SK-MEL-5 (cell line): ENCODE data around the gene RNASEH2B. TPM values are rescaled to one million over a fixed set of nuclear protein-coding genes. Genes with fewer than 3 reads are reported as not detected.
A peak's percentile ranks its signal among the peaks of the same experiment; 100 is the strongest.

ENCODE experiments used
- DNase-seq: peaks from one replicate; pipeline ENCODE4 v3.0.0-alpha.2; 2016; ENCODE audit warnings: low read depth, low spot score
- in situ Hi-C: cut with HindIII; loops from 2 replicates; pipeline ENCODE4 v1.10.0; 2016; ENCODE audit warnings: low sequenced_read_pairs, high pct_unique_total_duplicates, low pct_unique_long_range_greater_than_20kb
- total RNA-seq: library from RNA; depleted of rRNA; stranded (reverse); fragments of >200 nt; shearing (Covaris generic); gene quantifications from 2 replicates; pipeline ENCODE4 v1.2.3, GENCODE V29; 2014

Gene RNASEH2B
- total RNA-seq, 1 experiment from 2014 or later: 87.0 TPM

DNA sequence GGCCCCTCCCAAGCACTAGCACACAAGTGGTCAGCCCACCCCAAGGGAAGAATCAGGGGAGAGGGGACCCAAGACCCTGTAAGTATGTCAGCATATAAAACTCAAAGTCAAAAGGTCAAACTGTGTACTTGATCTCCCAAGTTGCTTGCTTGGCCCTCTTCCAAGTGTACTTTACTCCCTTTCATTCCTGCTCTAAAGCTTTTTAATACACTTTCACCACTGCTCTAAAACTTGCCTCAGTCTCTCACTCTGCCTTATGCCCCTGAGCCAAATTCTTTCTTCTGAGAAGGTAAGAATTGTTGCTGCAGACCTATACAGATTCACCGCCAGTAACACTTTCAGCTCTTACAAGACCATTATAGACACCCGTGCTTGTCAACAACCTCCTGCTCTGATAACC is 15.1 kb upstream of the RNASEH2B start:
- no peak for DNase-seq
- in situ Hi-C loops: no loop called here

DNA sequence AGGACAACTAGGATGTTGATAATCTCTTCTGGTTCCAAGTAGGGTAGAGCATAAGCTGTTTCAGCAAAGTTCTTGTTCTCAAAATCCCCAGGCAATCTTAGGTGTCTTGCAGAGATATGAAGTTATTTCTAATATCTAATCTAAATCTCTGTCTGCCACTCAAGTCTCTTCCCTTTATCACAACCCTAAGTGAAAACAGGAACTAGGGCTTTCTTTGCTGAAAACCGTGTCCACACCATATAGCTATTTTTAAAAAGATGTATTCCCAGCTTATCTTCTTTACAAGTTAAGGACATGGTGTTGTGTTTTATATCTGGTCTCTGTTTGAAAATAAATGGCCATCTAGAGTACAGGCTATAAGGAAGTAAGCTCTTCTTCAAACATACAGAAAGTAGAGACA is 11.3 kb upstream of the RNASEH2B start:
- no peak for DNase-seq
- in situ Hi-C loops: no loop called here

DNA sequence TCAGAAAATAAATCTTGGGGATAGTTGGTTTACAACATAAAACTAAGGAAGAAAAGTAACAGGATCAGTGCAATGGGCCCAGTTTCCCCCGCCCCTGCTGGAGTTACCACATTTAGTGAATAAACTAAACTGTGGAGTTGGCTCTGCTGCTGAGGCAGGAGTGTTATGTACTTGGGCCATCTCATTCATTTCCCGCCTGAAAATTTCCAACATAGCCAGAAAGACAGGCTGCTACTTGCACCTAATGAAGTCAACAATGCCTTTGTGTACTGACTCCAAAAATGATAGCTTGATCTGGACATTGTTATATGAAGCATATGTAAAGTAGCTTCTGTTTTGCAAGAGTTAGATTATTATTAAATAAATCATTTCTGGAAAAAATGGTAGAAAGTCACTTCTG is 7.9 kb upstream of the RNASEH2B start:
- DNase-seq: no peak
- in situ Hi-C loops: no loop called here

DNA sequence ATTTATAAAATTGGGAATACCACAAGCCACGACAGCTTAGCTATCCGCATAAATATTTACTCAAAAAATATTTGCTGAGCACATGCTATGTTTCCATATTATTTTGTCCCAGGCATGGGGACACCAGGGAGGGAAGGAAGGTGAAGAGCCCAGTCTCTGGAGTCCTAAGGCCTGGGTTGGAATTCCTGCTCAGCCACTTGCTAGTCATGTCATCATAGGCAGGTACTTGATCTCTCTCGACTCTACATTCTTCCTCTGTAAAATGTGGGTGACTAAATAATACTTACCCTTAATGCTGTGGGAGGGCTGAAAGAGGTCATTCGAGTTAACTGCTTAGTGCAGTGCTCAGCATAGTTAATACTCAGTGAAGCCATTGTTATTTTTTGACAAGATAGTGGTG is 4.3 kb upstream of the RNASEH2B start:
- in situ Hi-C loops: no loop called here
- DNase-seq: no peak

DNA sequence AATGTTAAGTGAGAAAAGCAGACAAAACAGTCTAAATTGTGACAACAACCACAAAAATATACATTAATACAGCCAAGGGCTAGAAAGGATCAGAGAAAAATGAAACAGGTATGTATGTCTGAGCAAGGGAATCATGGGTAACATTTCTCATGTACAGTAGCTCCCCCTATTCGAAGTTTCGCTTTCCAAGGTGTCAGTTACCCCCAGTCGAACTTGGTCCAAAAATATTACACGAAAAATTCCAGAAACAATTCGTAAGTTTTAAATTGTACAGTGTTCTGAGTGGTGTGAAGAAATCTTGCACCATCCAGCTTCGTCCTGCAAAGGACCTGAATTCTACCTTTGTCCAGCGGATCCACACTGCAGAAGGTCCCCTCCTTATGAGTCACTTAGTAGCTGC is 1.8 kb upstream of the RNASEH2B start:
- DNase-seq: no peak
- in situ Hi-C loops: no loop called here

DNA sequence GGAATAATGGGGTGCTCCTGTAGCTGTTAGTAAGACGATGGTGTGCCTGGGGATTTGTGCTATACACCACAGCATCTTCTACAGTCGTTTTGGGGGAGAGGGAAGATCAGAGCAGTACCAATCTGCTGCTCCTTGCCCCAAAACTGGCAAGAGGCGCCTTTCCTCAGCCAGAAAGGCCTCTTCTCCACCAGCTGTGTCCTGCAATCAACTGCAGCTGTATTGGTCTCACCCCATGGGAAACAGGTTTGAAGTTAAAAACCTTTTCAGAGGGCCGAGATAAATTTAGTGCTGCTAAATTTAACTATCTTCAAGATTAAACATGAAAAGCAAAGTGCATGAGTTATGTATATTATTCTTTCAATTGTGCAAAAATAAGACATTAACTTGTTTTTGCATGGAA is 1.2 kb upstream of the RNASEH2B start:
- in situ Hi-C loops: no loop called here
- DNase-seq: no peak

DNA sequence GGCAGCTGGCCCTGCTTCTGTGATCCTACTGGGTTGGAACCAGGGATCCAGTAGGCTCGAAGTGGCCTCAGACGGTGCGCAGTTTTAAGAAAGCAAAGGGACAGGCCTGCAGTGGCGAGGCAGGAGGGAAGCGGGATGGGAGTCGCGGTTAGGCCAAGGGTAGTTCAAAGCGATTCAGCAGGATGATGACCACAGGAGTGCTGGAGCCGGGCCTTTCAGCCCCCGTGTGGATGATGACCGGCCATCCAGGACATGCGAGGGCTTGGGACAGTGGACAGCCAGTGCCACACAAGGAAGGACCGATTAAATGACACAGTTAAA is 854 bp downstream of the RNASEH2B start:
- in situ Hi-C loops: no loop called here
- DNase-seq: peak; percentile 44

DNA sequence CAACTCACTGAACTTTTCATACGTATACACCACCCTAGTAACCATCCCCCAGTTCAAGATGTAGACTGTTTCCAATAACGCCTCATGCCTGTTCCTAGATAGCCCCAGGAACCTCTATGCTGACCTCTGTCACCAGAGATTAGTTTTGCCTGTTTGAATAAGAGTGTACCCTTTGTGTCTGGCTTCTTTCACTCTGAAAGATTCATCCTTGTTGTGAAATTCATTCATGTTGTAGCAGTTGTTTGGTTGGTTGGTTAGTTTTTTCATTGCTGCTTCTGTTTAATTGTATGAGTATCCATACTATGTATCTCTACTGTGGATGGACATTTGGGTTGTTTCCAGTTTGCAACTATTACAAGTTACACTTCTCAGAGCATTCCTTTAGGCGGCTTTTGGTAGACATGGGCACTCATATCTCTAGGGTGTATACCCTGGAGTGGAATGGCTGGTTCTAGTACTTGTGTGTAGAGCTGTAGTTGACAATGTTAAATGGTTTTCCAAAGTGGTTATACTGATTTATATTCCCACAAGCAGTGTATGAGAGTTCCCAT is 1.6 kb downstream of the RNASEH2B start:
- in situ Hi-C loops: no loop called here
- DNase-seq: peak; percentile 23

DNA sequence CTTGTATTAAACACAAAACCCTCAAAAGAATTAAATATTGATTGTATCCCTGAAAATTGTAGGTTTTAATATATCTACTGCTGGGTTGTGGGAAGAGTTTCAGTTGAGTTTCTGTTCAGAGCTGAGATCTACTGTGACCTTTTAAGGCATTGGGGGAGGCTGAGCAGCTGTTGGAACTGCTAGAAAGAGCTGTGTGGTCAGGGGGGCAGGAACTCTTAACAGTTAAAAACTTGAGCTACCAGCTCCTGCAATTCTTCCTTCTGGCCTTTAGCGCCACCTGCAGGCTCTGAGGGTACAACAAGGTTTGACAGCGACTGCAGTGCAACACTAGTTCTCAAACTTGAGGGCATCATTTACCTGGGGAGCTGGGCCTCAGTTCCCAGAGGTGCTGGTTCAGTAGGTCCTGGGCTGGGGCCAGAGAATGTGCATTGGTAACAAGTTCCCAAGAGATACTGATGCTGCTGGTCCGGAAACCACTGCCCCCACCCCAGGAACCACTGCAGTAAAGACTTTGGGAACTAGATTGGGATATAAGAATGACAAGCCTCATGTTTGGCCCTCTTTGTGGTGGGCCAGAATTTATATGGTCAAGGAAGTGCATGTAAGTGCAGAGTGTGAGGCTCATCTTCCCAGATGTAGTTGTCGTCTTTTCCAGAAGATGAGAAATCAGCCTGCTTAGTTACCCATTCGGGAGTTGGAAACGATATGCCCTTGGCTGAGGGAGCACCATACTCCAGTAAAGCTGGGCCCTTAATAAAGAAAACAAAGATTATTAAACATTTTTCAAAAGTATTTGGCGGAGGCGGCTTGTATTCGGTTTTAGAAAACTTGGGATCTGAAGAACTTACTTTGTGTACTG is 2.6 kb downstream of the RNASEH2B start:
- in situ Hi-C loops: no loop called here
- DNase-seq: peak; percentile 94

DNA sequence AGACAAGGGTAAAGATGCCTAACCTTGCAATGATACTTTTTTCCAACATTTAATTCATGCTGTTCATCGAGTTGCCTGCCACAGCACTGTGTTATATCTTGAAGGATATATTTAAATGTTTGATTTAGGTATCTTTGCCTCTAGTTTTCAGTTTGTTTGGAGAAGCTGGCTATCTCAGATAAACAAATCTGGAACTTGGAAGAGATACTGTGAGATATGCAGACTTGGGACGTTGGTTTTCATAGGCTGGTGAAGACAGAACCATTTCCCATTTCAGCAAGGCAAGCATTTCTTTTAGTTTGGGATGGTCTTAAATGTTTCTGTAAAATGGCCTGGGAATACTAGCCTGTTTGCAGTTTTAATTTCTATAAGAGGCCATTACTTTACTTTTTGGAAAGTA is 3.3 kb downstream of the RNASEH2B start:
- no peak for DNase-seq
- in situ Hi-C loops: no loop called here

DNA sequence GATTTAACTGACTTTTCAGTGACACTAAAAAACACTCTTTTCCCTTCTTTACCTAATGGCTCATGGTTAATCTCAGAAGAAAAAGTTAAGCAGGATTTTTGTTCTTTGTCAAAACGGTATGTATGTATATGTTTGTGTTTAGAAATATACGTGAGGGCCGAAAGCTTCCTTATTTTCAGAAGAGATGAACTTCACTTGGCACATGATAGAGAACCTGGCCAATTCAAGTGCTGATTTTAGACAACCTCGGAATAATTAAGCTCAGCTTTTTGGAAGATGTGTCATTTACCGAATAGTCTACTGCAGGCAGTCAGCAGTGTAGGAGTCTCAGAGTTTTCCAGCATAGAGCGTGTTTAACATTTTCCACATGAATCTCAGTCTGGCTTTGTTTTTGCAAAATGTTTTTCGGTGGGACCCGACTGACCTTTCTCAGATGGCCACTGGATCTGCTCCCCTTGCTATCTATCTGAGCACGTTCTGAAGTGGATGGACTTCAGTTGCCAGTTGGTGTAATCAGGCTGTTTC is 4.6 kb downstream of the RNASEH2B start:
- DNase-seq: no peak
- in situ Hi-C loops: no loop called here

DNA sequence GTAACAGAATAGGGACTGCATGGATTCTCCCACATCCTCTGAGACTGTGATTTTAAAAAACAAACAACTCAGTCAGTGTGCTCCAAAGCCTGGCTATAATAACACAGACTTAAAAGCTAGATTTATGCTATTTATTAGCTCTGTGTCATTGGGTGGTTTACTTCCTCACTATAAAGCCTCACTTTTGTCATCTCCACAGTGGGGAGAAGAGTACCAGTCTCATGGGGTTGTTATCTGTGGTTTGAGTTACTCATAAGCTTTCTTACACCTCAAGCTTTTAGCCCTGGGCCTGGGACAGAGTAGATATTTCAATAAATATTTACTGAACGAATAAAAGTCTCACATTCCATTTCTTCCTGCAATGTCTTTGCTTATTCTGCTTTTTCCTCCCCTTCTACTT is 5.3 kb downstream of the RNASEH2B start:
- DNase-seq: no peak
- in situ Hi-C loops: no loop called here

DNA sequence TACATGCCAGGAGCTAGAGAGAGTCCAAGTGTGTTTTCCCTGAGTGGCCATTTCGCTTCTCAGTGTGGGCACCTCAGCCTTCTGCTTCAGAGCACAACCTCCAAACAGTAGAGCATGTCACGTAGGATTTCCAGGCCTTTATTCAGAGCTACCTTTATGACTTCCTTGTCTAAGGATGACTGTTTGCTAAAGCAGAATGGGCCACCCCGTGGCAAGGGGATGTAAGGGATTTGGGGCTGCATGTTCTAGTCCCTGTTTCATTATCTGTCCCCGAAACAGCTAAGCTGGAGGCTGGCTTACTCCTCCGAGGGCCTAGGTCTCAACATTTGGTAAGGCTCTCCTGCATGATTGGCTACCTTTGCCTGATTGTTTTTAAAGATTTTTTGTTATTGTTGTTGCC is 6.0 kb downstream of the RNASEH2B start:
- in situ Hi-C loops: no loop called here
- DNase-seq: no peak

DNA sequence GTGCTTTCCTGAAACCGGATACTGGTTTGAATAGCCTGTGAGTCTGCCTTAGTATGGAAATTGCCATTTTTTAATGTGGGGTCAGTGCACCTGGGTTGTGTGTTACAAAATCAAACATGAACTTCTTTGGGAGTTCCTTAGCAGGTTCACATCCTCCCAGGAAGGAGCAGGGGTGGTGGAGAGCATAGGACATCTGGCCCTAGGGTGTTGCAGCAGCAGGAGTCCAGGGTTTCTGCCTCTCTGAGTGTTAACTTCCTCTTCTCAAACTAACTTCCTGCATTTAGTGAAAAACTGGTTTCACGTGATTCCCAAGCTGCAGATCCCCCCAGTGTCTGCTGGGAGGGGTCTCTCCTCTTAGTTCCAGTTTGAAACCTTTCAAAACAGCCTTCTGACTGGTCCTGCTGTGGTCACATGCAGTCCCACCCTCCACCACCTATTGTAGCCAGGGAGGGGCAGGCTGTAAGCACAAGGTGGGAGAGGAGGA is 7.2 kb downstream of the RNASEH2B start:
- in situ Hi-C loops: no loop called here
- no peak for DNase-seq

DNA sequence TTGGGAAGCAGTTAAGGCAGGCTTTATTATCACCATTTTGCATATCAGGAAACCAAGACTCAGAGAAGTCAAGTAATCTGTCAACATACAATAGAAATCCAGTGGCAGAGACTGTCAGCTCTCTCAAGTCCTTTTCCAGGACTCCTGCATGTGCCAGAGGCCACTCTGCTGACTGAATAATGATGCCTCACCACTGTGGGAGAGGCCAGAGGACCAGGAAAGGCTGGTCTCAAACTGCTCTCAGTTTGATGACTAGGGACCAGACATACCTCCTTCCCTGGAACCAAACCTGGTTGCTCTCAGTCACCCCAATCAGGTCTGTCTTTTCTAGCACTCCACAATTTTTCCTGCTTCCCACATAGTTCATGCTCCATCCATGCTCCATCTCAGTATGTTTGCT is 8.0 kb downstream of the RNASEH2B start:
- in situ Hi-C loops: no loop called here
- DNase-seq: no peak

DNA sequence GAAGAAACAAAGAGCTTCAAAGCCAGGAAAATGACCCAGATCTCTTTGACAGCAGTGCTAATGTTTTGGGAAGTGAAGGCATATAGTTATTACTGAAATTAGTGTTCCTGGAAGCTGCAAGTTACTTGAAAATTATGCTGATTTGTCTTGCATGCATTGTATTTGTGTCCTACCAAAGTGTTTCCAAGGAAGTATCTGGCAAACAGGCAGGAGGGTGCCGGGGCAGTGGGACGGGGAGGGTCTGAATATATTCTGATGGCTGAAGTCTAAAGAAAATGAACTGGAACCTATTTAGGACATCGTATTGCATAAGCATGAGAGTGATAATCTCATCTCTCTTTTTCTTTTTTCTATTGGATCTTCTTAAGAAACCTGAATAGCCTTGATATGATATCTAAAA is 9.0 kb downstream of the RNASEH2B start:
- in situ Hi-C loops: no loop called here
- no peak for DNase-seq

DNA sequence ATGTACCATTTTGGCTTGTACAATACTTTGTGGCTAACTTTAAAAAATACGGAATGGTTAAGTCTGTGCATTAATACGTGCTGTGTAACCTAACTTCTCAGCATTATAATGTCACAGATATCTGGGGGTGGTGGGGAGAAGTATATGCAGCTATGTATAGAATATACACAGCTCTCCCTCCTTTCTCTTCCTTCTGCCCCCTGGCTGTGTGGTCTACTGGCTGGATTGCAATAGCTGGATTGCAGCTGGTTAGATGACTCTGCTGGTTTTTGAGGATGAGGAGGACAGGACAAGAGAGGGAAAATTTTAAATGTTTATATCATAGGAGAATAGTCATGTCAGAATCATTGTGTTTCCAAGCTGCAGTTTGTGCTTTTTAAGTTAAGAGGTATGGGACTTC is 9.7 kb downstream of the RNASEH2B start:
- no peak for DNase-seq
- in situ Hi-C loops: no loop called here

DNA sequence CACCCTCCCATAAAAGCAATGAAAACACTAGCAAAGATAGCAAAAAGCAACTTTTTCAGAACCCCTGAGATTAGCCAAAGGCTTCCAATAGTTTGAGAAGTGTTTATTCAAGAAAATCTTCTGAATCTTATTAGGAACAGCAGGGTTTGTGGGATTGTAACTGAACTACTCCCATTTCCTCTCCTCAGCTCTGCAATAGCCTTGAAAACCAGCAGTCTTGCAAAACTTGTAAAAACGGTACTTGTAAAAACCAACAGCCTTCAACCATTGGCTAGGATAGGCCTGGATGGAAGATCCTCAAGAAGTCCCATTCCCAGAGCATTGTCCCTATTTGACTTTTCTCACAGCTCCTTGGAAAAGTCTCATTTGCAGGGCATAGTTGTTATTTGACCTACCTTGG is 12.1 kb downstream of the RNASEH2B start:
- no peak for DNase-seq
- in situ Hi-C loops: no loop called here

DNA sequence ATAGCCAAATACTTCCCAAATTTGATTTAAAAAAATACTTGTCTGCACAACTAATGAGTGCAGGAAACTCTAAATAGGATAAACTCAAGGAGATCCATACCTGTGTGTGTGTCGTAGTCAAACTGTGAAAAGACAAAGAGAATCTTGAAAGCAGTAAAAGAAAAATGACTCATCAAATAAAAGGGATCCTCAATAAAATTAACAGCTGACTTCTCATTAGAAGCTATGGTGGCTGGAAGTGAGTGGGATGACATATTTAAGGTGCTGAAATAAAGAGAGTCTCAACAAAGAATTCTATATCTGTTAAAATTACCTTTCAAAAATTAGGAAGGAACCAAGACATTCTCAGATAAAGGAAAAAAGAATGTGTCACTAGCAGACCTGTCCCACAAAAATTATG is 13.7 kb downstream of the RNASEH2B start:
- no peak for DNase-seq
- in situ Hi-C loops: no loop called here
